Stomach smooth muscle (tissue), 2 donors: ENCODE results near the gene ZNF507.
A peak's percentile ranks its signal among the peaks of the same experiment; 100 is the strongest.

Experiments
- H3K27ac ChIP-seq: one replicate; pipeline ENCODE4 v1.7.0; 2013; ENCODE audit warnings: mild to moderate bottlenecking, low read length, inconsistent platforms
- H3K27me3 ChIP-seq, 2 donors: one replicate each; pipeline ENCODE4 v1.7.0; 2013; ENCODE audit warnings: low read length in 2 of 2; ENCODE audit not compliant: insufficient read depth in 2 of 2, control insufficient read depth in 1 of 2
- H3K36me3 ChIP-seq, 2 donors: one replicate each; pipeline ENCODE4 v1.7.0; 2013; ENCODE audit warnings: low read length in 2 of 2; ENCODE audit not compliant: control insufficient read depth in 2 of 2, insufficient read depth in 2 of 2
- H3K4me1 ChIP-seq: one replicate; pipeline ENCODE4 v1.7.0; 2013; ENCODE audit warnings: low read length; ENCODE audit not compliant: control insufficient read depth, insufficient read depth
- H3K4me3 ChIP-seq, 2 donors: one replicate each; pipeline ENCODE4 v1.7.0; 2013; ENCODE audit warnings: low read length in 2 of 2
- H3K9ac ChIP-seq, 2 donors: one replicate each; pipeline ENCODE4 v1.7.0; 2013; ENCODE audit warnings: low read length in 2 of 2, mild to moderate bottlenecking in 1 of 2
- H3K9me3 ChIP-seq, 2 donors: one replicate each; pipeline ENCODE4 v1.7.0; 2013; ENCODE audit warnings: low read length in 2 of 2; ENCODE audit not compliant: control insufficient read depth in 2 of 2
- donor health status: healthy.
- donor health status: Pancreatic carcinoma.

The ZNF507 gene

GRCh38 chr19:32339988-32340874, 5.2 kb upstream of the ZNF507 start:
- Histone ChIP-seq H3K27ac (peak overlapping the region; percentile 73), H3K9ac (peak overlapping the region in 1 of 2 donors; percentile 55), H3K4me1 (peaks cover 28% of the 10 kb centered on the region), H3K9me3 (no peaks in the 10 kb centered on the region), H3K36me3 (no peaks in the 10 kb centered on the region), H3K27me3 (no peaks in the 10 kb centered on the region), H3K4me3 (peak overlapping the region in 1 of 2 donors; percentile 35)

GRCh38 chr19:32342695-32343094, 2.7 kb upstream of the ZNF507 start:
- peaks cover 21% of the 10 kb centered on the region for H3K4me1 ChIP-seq
- no peaks in the 10 kb centered on the region for H3K27me3 ChIP-seq
- H3K27ac ChIP-seq: no peak overlapping the region

GRCh38 chr19:32343550-32344262, 1.7 kb upstream of the ZNF507 start:
- H3K4me1 ChIP-seq: peaks cover 24% of the 10 kb centered on the region
- H3K9ac ChIP-seq: no peak overlapping the region
- H3K27ac ChIP-seq: no peak overlapping the region
- no peaks in the 10 kb centered on the region for H3K27me3 ChIP-seq
- H3K9me3 ChIP-seq: no peaks in the 10 kb centered on the region
- peaks cover under 1% of the 10 kb centered on the region in 2 donors for H3K36me3 ChIP-seq
- no peak overlapping the region for H3K4me3 ChIP-seq

More at GRCh38 chr19:32342695-32343094, 2.7 kb upstream of the ZNF507 start:
- H3K9ac ChIP-seq: no peak overlapping the region
- H3K9me3 ChIP-seq: no peaks in the 10 kb centered on the region
- no peak overlapping the region for H3K4me3 ChIP-seq
- H3K36me3 ChIP-seq: no peaks in the 10 kb centered on the region

- Histone ChIP-seq H3K4me1 (peaks cover 13% of the 10 kb centered on the region), H3K27me3 (no peaks in the 10 kb centered on the region), H3K4me3 (peak overlapping the region; percentile 94 to 95), H3K27ac (no peak overlapping the region), H3K9me3 (no peaks in the 10 kb centered on the region), H3K9ac (peak overlapping the region in 1 of 2 donors; percentile 9), H3K36me3 (peaks cover 7 to 12% of the 10 kb centered on the region in 2 donors)
These were observed 1.5 kb downstream of the ZNF507 start for GRCh38 chr19:32346901-32347300.

- Histone ChIP-seq H3K27ac (no peak overlapping the region), H3K36me3 (peaks cover 7 to 12% of the 10 kb centered on the region in 2 donors), H3K9ac (peak overlapping the region in 1 of 2 donors; percentile 9), H3K4me1 (peaks cover 13% of the 10 kb centered on the region), H3K27me3 (no peaks in the 10 kb centered on the region), H3K4me3 (peak overlapping the region in 1 of 2 donors; percentile 95), H3K9me3 (no peaks in the 10 kb centered on the region)
These were observed 2.2 kb downstream of the ZNF507 start for GRCh38 chr19:32347573-32347972.

- peak overlapping the region in 1 of 2 donors; percentile 2 for H3K9ac ChIP-seq
- H3K9me3 ChIP-seq: no peaks in the 10 kb centered on the region
- H3K36me3 ChIP-seq: peaks cover 17 to 25% of the 10 kb centered on the region in 2 donors
- no peaks in the 10 kb centered on the region for H3K27me3 ChIP-seq
- peaks cover 13% of the 10 kb centered on the region for H3K4me1 ChIP-seq
- H3K4me3 ChIP-seq: no peak overlapping the region
- no peak overlapping the region for H3K27ac ChIP-seq
These were observed 3.6 kb downstream of the ZNF507 start for GRCh38 chr19:32349051-32349450.

GRCh38 chr19:32349724-32350470, 4.5 kb downstream of the ZNF507 start:
- no peaks in the 10 kb centered on the region for H3K27me3 ChIP-seq
- H3K4me1 ChIP-seq: peaks cover 13% of the 10 kb centered on the region
- no peaks in the 10 kb centered on the region for H3K9me3 ChIP-seq
- H3K36me3 ChIP-seq: peaks cover 25 to 34% of the 10 kb centered on the region in 2 donors
- no peak overlapping the region for H3K4me3 ChIP-seq
- no peak overlapping the region for H3K9ac ChIP-seq
- no peak overlapping the region for H3K27ac ChIP-seq

GRCh38 chr19:32350471-32350865, 5.1 kb downstream of the ZNF507 start:
- Histone ChIP-seq H3K4me3 (no peak overlapping the region), H3K36me3 (peaks cover 25 to 38% of the 10 kb centered on the region in 2 donors), H3K9me3 (no peaks in the 10 kb centered on the region), H3K27ac (no peak overlapping the region), H3K9ac (no peak overlapping the region), H3K4me1 (peaks cover 11% of the 10 kb centered on the region), H3K27me3 (no peaks in the 10 kb centered on the region)

GRCh38 chr19:32350987-32351348, 5.6 kb downstream of the ZNF507 start:
- no peak overlapping the region for H3K27ac ChIP-seq
- no peaks in the 10 kb centered on the region for H3K27me3 ChIP-seq
- H3K36me3 ChIP-seq: peaks cover 25 to 38% of the 10 kb centered on the region in 2 donors
- H3K9me3 ChIP-seq: no peaks in the 10 kb centered on the region
- no peak overlapping the region for H3K4me3 ChIP-seq
- peaks cover 11% of the 10 kb centered on the region for H3K4me1 ChIP-seq
- H3K9ac ChIP-seq: no peak overlapping the region

GRCh38 chr19:32352241-32352630, 6.8 kb downstream of the ZNF507 start:
- no peak overlapping the region for H3K4me3 ChIP-seq
- H3K36me3 ChIP-seq: peaks cover 25 to 49% of the 10 kb centered on the region in 2 donors
- no peak overlapping the region for H3K9ac ChIP-seq
- no peak overlapping the region for H3K27ac ChIP-seq
- H3K9me3 ChIP-seq: no peaks in the 10 kb centered on the region
- peaks cover 5% of the 10 kb centered on the region for H3K4me1 ChIP-seq
- H3K27me3 ChIP-seq: no peaks in the 10 kb centered on the region
